Smooth muscle cell (in vitro differentiated cells): ENCODE data around the gene APP. TPM values are rescaled to one million over a fixed set of nuclear protein-coding genes. Genes with fewer than 3 reads are reported as not detected.

Experiments used
- DNase-seq: peaks from one replicate; lab custom pipeline; 2025; ENCODE audit not compliant: unreplicated experiment; lab: John Stamatoyannopoulos, UW
- H2AFZ ChIP-seq: fragments of 200-600 bp; sonication (generic); 2 replicates; pipeline ENCODE4 v1.6.0; 2016; ENCODE audit warnings: antibody characterized with exemption, low read depth, mild to moderate bottlenecking
- H3F3A ChIP-seq: fragments of 200-600 bp; sonication (generic); 2 replicates; pipeline ENCODE4 v1.6.0; 2017; ENCODE audit warnings: antibody characterized with exemption, low read depth
- H3K27ac ChIP-seq: fragments of 200-600 bp; sonication (generic); 2 replicates; pipeline ENCODE4 v1.5.1; 2016; ENCODE audit warnings: low read depth, mild to moderate bottlenecking
- H3K27me3 ChIP-seq: fragments of 200-600 bp; sonication (generic); 2 replicates; pipeline ENCODE4 v1.6.1; 2016; ENCODE audit warnings: low read depth, mild to moderate bottlenecking
- H3K36me3 ChIP-seq: fragments of 200-600 bp; sonication (generic); 2 replicates; pipeline ENCODE4 v1.5.1; 2016; ENCODE audit warnings: low read depth
- H3K4me1 ChIP-seq: fragments of 200-600 bp; sonication (generic); 2 replicates; pipeline ENCODE4 v1.5.1; 2016; ENCODE audit warnings: low read depth
- H3K4me2 ChIP-seq: fragments of 200-600 bp; sonication (generic); 2 replicates; pipeline ENCODE4 v1.6.0; 2016; ENCODE audit warnings: mild to moderate bottlenecking
- H3K4me3 ChIP-seq: fragments of 200-600 bp; sonication (generic); 2 replicates; pipeline ENCODE4 v1.5.1; 2016; ENCODE audit warnings: mild to moderate bottlenecking
- H3K79me2 ChIP-seq: fragments of 200-600 bp; sonication (generic); 2 replicates; pipeline ENCODE4 v1.6.0; 2016; ENCODE audit warnings: low read depth, mild to moderate bottlenecking
- H3K9ac ChIP-seq: fragments of 200-600 bp; sonication (generic); 2 replicates; pipeline ENCODE4 v1.6.0; 2016; ENCODE audit warnings: low read depth
- H3K9me3 ChIP-seq: fragments of 200-600 bp; sonication (generic); replicated peaks from 2 replicates; pipeline ENCODE4 v1.5.1; 2016; ENCODE audit warnings: low read depth
- H4K20me1 ChIP-seq: fragments of 200-600 bp; sonication (generic); 2 replicates; pipeline ENCODE4 v1.6.0; 2016; ENCODE audit warnings: low read depth
- CTCF ChIP-seq: fragments of 200-600 bp; sonication (generic); IDR thresholded peaks from 2 replicates; pipeline ENCODE4 v1.5.1; 2017; ENCODE audit warnings: borderline replicate concordance, mild to moderate bottlenecking, antibody characterized with exemption; ENCODE audit not compliant: insufficient read depth, poor library complexity, severe bottlenecking
- WGBS: methylation state at CpG from one replicate; pipeline ENCODE4 v1.1.7; 2016; ENCODE audit warnings: low lambda C conversion rate; 5-methylcytosine and 5-hydroxymethylcytosine counted together
- polyA plus RNA-seq: library from polyadenylated mRNA; unstranded; fragments of >200 nt; fragmentation: Nextera tagmentation; extraction: Ambion mirVana; gene quantifications from 2 replicates; pipeline ENCODE4 v1.2.1, GENCODE V29; 2016
- total RNA-seq: library from RNA; depleted of rRNA; stranded (reverse); fragments of >200 nt; gene quantifications from 2 replicates; pipeline ENCODE4 v1.2.3, GENCODE V29; 2014

The APP gene
- total and polyA plus RNA-seq, 2 experiments from 2014 or later = 65.3 to 459 TPM

GRCh38 chr21:26147535-26147934 lies 23.0 kb downstream of the APP start:
- H3K27me3 ChIP-seq = no peaks in the 10 kb centered on the region
- no peak overlapping the region for H3K4me3 ChIP-seq
- peaks cover 32% of the 10 kb centered on the region for H3K4me1 ChIP-seq
- peaks cover 92% of the 10 kb centered on the region for H3K79me2 ChIP-seq
- peak overlapping the region; percentile 42 for H3K27ac ChIP-seq
- no peak for DNase-seq
- 61% methylated on average over 4 of the region's 4 CpGs for WGBS
- no peaks in the 10 kb centered on the region for H3F3A ChIP-seq
- H4K20me1 ChIP-seq = peaks cover 96% of the 10 kb centered on the region
- no peak for TF ChIP-seq CTCF
- no peak overlapping the region for H3K4me2 ChIP-seq
- H3K36me3 ChIP-seq = no peaks in the 10 kb centered on the region
- no peaks in the 10 kb centered on the region for H3K9me3 ChIP-seq
- H2AFZ ChIP-seq = no peak overlapping the region
- H3K9ac ChIP-seq = no peak overlapping the region

- WGBS = 100% methylated on average over 1 of the region's 1 CpG
- H3K9me3 ChIP-seq = no peaks in the 10 kb centered on the region
- H3K4me1 ChIP-seq = peaks cover 32% of the 10 kb centered on the region
- H3K4me3 ChIP-seq = no peak overlapping the region
- H3K36me3 ChIP-seq = no peaks in the 10 kb centered on the region
- H3K9ac ChIP-seq = no peak overlapping the region
- H3F3A ChIP-seq = no peaks in the 10 kb centered on the region
- H3K27ac ChIP-seq = no peak overlapping the region
- H3K4me2 ChIP-seq = no peak overlapping the region
- H3K79me2 ChIP-seq = peaks cover 93% of the 10 kb centered on the region
- no peak for DNase-seq
- no peak overlapping the region for H2AFZ ChIP-seq
- peaks cover 98% of the 10 kb centered on the region for H4K20me1 ChIP-seq
- TF ChIP-seq CTCF = no peak
- H3K27me3 ChIP-seq = no peaks in the 10 kb centered on the region
These were observed 23.9 kb downstream of the APP start for GRCh38 chr21:26146681-26147080.

- no peaks in the 10 kb centered on the region for H3K9me3 ChIP-seq
- no peak overlapping the region for H3K4me2 ChIP-seq
- peaks cover 16% of the 10 kb centered on the region for H3F3A ChIP-seq
- no peak overlapping the region for H3K4me3 ChIP-seq
- peaks cover 98% of the 10 kb centered on the region for H4K20me1 ChIP-seq
- DNase-seq = no peak
- no peak for TF ChIP-seq CTCF
- no peak overlapping the region for H2AFZ ChIP-seq
- H3K4me1 ChIP-seq = peaks cover 22% of the 10 kb centered on the region
- no peak overlapping the region for H3K9ac ChIP-seq
- H3K79me2 ChIP-seq = peaks cover 97% of the 10 kb centered on the region
- H3K27ac ChIP-seq = no peak overlapping the region
- 92% methylated on average over 4 of the region's 4 CpGs for WGBS
- no peaks in the 10 kb centered on the region for H3K27me3 ChIP-seq
- H3K36me3 ChIP-seq = no peaks in the 10 kb centered on the region
These were observed 26.5 kb downstream of the APP start for GRCh38 chr21:26144031-26144430.

- no peak overlapping the region for H3K9ac ChIP-seq
- H4K20me1 ChIP-seq = peaks cover 95% of the 10 kb centered on the region
- no peak for TF ChIP-seq CTCF
- no peak overlapping the region for H3K27ac ChIP-seq
- H3K4me2 ChIP-seq = no peak overlapping the region
- no peaks in the 10 kb centered on the region for H3K36me3 ChIP-seq
- no peak overlapping the region for H3K4me3 ChIP-seq
- no peak overlapping the region for H2AFZ ChIP-seq
- H3K79me2 ChIP-seq = peaks cover 100% of the 10 kb centered on the region
- DNase-seq = no peak
- H3K4me1 ChIP-seq = peaks cover 6% of the 10 kb centered on the region
- H3K9me3 ChIP-seq = no peaks in the 10 kb centered on the region
- H3F3A ChIP-seq = peaks cover 21% of the 10 kb centered on the region
- WGBS = 98% methylated on average over 5 of the region's 5 CpGs
- no peaks in the 10 kb centered on the region for H3K27me3 ChIP-seq
These were observed 28.2 kb downstream of the APP start for GRCh38 chr21:26142363-26142762.
